Neural progenitor cell (in vitro differentiated cells): ENCODE data around the gene GP9. TPM values are rescaled to one million over a fixed set of nuclear protein-coding genes. Genes with fewer than 3 reads are reported as not detected.

Experiments used
- DNase-seq: peaks from one replicate; pipeline ENCODE4 v3.0.0-alpha.2; 2016; ENCODE audit warnings: low spot score
- H2AFZ ChIP-seq: fragments of 200-600 bp; sonication (generic); replicated peaks from 2 replicates; pipeline ENCODE4 v1.6.1; 2016; ENCODE audit warnings: antibody characterized with exemption
- H3F3A ChIP-seq: fragments of 200-600 bp; sonication (generic); 2 replicates; pipeline ENCODE4 v1.6.1; 2016; ENCODE audit warnings: antibody characterized with exemption, low read depth
- H3K27ac ChIP-seq: fragments of 200-600 bp; sonication (generic); 2 replicates; pipeline ENCODE4 v1.5.1; 2016; ENCODE audit warnings: mild to moderate bottlenecking
- H3K27me3 ChIP-seq: fragments of 200-600 bp; sonication (generic); 2 replicates; pipeline ENCODE4 v1.6.1; 2016; ENCODE audit warnings: mild to moderate bottlenecking, moderate library complexity
- H3K36me3 ChIP-seq: fragments of 200-600 bp; sonication (generic); 2 replicates; pipeline ENCODE4 v1.5.1; 2016
- H3K4me1 ChIP-seq: fragments of 200-600 bp; sonication (generic); 2 replicates; pipeline ENCODE4 v1.6.1; 2016; ENCODE audit warnings: mixed run types
- H3K4me2 ChIP-seq: fragments of 200-600 bp; sonication (generic); 2 replicates; pipeline ENCODE4 v1.6.1; 2016
- H3K4me3 ChIP-seq: fragments of 200-600 bp; sonication (generic); 2 replicates; pipeline ENCODE4 v1.5.1; 2016
- H3K79me2 ChIP-seq: fragments of 200-600 bp; sonication (generic); 2 replicates; pipeline ENCODE4 v1.6.1; 2016; ENCODE audit warnings: low read depth
- H3K9ac ChIP-seq: fragments of 200-600 bp; sonication (generic); 2 replicates; pipeline ENCODE4 v1.6.1; 2016
- H3K9me3 ChIP-seq: fragments of 200-600 bp; sonication (generic); 2 replicates; pipeline ENCODE4 v1.5.1; 2016; ENCODE audit warnings: low read depth
- H4K20me1 ChIP-seq: fragments of 200-600 bp; sonication (generic); 2 replicates; pipeline ENCODE4 v1.6.1; 2016; ENCODE audit warnings: low read depth
- H3K27ac Mint-ChIP-seq: 3 replicates; pipeline ENCODE4 v1.8.0; 2021; ENCODE audit warnings: mixed read lengths
- H3K27me3 Mint-ChIP-seq: 2 replicates; pipeline ENCODE4 v1.8.0; 2022; ENCODE audit warnings: low read depth, mild to moderate bottlenecking, inconsistent platforms, moderate library complexity, mixed read lengths; ENCODE audit not compliant: insufficient read depth
- H3K36me3 Mint-ChIP-seq: 3 replicates; pipeline ENCODE4 v1.8.0; 2021; ENCODE audit warnings: mixed read lengths
- H3K4me1 Mint-ChIP-seq: 3 replicates; pipeline ENCODE4 v1.8.0; 2021; ENCODE audit warnings: mixed read lengths
- H3K4me3 Mint-ChIP-seq: 3 replicates; pipeline ENCODE4 v1.8.0; 2021; ENCODE audit warnings: mild to moderate bottlenecking, moderate library complexity, mixed read lengths
- H3K9me3 Mint-ChIP-seq: 3 replicates; pipeline ENCODE4 v1.8.0; 2020; ENCODE audit warnings: mixed read lengths
- CTCF ChIP-seq: fragments of 200-600 bp; sonication (generic); IDR thresholded peaks from 2 replicates; pipeline ENCODE4 v1.5.1; 2017; ENCODE audit warnings: antibody characterized with exemption, mild to moderate bottlenecking
- EZH2 ChIP-seq: fragments of 200-600 bp; sonication (generic); IDR thresholded peaks from 2 replicates; pipeline ENCODE4 v1.6.1; 2017; ENCODE audit warnings: antibody characterized with exemption, mild to moderate bottlenecking, moderate library complexity
- EZH2phosphoT487 ChIP-seq: fragments of 200-600 bp; sonication (generic); IDR thresholded peaks from 2 replicates; pipeline ENCODE4 v1.6.1; 2017; ENCODE audit warnings: antibody characterized with exemption
- total RNA-seq: library from RNA; depleted of rRNA; stranded (reverse); fragments of >200 nt; gene quantifications from 2 replicates; pipeline ENCODE4 v1.2.3, GENCODE V29; 2015; ENCODE audit warnings: low replicate concordance

GP9 gene
- total RNA-seq, 1 donor from 2014 or later = not detected

- Histone ChIP-seq H2AFZ (no peak overlapping the region), H3F3A (no peaks in the 10 kb centered on the region), H3K27ac (no peak overlapping the region), H3K9ac (no peak overlapping the region), H3K9me3 (no peaks in the 10 kb centered on the region), H4K20me1 (no peaks in the 10 kb centered on the region), H3K4me3 (no peak overlapping the region), H3K27me3 (no peaks in the 10 kb centered on the region), H3K36me3 (no peaks in the 10 kb centered on the region), H3K4me2 (no peak overlapping the region), H3K4me1 (no peaks in the 10 kb centered on the region), H3K79me2 (no peaks in the 10 kb centered on the region)
- Mint-ChIP-seq H3K27me3 (no peaks in the 10 kb centered on the region), H3K4me1 (peaks cover 3% of the 10 kb centered on the region), H3K36me3 (peaks cover 45% of the 10 kb centered on the region), H3K9me3 (peaks cover 19% of the 10 kb centered on the region), H3K4me3 (no peak overlapping the region), H3K27ac (no peak overlapping the region)
- DNase-seq = no peak
- no peak for TF ChIP-seq EZH2
- no peak for TF ChIP-seq CTCF
- no peak for TF ChIP-seq EZH2phosphoT487
These were observed 22.3 kb upstream of the GP9 start for GRCh38 chr3:129038121-129038855.

DNA sequence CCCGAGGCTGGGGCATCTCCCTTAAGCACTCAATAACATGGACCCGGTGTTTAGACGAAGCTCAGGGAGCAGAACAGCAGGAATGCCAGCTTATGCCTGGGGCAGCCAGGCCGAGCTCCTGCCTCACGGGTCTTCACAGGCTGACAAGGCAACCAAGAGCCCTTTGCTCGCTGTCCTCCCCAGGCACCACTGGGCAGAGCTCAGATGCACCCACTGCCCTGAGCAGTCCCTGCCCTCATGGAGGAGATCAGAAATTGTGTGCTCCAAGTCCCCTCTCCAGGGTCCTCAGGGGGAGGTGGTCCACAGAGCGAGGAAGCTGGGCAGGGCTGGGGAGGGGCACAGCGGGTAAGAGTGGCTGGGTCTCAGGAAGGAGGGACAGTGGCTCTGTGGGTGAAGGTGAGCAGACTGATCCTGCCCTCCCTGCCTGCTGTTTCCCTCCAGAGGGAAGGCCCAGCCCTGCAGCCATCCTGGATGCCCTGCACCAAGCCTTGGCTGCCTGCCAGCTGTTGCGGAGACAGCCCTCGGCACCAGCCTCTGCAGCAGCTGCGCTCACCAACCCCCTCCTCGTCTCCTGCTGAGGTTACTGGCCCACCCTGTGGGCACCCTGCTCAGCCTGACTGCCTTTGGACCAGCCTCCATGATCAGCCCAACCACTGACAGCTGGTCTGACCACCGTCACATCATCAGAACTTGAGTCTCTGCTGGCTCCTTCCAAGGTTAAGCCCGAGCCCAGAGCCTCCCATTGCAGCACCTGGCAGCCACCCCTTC is 21.1 kb upstream of the GP9 start:
- Mint-ChIP-seq H3K27ac (no peak overlapping the region), H3K36me3 (peaks cover 46% of the 10 kb centered on the region), H3K9me3 (peaks cover 25% of the 10 kb centered on the region), H3K4me1 (peaks cover 3% of the 10 kb centered on the region), H3K4me3 (peak overlapping the region; percentile 67), H3K27me3 (peaks cover 3% of the 10 kb centered on the region)
- Histone ChIP-seq H3K4me2 (no peak overlapping the region), H2AFZ (no peak overlapping the region), H3K9ac (no peak overlapping the region), H3K4me3 (no peak overlapping the region), H3K79me2 (no peaks in the 10 kb centered on the region), H3K36me3 (no peaks in the 10 kb centered on the region), H3F3A (no peaks in the 10 kb centered on the region), H3K27me3 (no peaks in the 10 kb centered on the region), H4K20me1 (no peaks in the 10 kb centered on the region), H3K27ac (no peak overlapping the region), H3K9me3 (no peaks in the 10 kb centered on the region), H3K4me1 (no peaks in the 10 kb centered on the region)
- DNase-seq = no peak
- TF ChIP-seq CTCF = no peak
- TF ChIP-seq EZH2 = no peak
- TF ChIP-seq EZH2phosphoT487 = no peak

GRCh38 chr3:129040039-129040336 is 20.6 kb upstream of the GP9 start:
- H3K27me3 ChIP-seq = no peaks in the 10 kb centered on the region
- no peaks in the 10 kb centered on the region for H3K79me2 ChIP-seq
- no peaks in the 10 kb centered on the region for H3F3A ChIP-seq
- no peak for DNase-seq
- H3K36me3 ChIP-seq = no peaks in the 10 kb centered on the region
- peaks cover 3% of the 10 kb centered on the region for H3K27me3 Mint-ChIP-seq
- TF ChIP-seq CTCF (no peak), EZH2phosphoT487 (no peak), EZH2 (no peak)
- H3K4me1 ChIP-seq = no peaks in the 10 kb centered on the region
- peaks cover 31% of the 10 kb centered on the region for H3K9me3 Mint-ChIP-seq
- no peaks in the 10 kb centered on the region for H4K20me1 ChIP-seq
- H3K36me3 Mint-ChIP-seq = peaks cover 46% of the 10 kb centered on the region
- H3K27ac ChIP-seq = no peak overlapping the region
- no peaks in the 10 kb centered on the region for H3K9me3 ChIP-seq
- H3K4me3 ChIP-seq = no peak overlapping the region
- H3K4me3 Mint-ChIP-seq = peak overlapping the region; percentile 24
- H2AFZ ChIP-seq = no peak overlapping the region
- no peak overlapping the region for H3K4me2 ChIP-seq
- peak overlapping the region; percentile 10 for H3K27ac Mint-ChIP-seq
- no peak overlapping the region for H3K9ac ChIP-seq
- H3K4me1 Mint-ChIP-seq = peaks cover 3% of the 10 kb centered on the region
